ENCODE results near the gene PPP2R3A.

- TF ChIP-seq, protein P1, sequence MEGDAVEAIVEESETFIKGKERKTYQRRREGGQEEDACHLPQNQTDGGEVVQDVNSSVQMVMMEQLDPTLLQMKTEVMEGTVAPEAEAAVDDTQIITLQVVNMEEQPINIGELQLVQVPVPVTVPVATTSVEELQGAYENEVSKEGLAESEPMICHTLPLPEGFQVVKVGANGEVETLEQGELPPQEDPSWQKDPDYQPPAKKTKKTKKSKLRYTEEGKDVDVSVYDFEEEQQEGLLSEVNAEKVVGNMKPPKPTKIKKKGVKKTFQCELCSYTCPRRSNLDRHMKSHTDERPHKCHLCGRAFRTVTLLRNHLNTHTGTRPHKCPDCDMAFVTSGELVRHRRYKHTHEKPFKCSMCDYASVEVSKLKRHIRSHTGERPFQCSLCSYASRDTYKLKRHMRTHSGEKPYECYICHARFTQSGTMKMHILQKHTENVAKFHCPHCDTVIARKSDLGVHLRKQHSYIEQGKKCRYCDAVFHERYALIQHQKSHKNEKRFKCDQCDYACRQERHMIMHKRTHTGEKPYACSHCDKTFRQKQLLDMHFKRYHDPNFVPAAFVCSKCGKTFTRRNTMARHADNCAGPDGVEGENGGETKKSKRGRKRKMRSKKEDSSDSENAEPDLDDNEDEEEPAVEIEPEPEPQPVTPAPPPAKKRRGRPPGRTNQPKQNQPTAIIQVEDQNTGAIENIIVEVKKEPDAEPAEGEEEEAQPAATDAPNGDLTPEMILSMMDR (conservative IDR thresholded peaks at IDR 0.05; ENCODE audit: low read depth in 2 of 2): peak; percentile 24 to 28
- no peak for TF ChIP-seq EZH2phosphoT487 (IDR thresholded peaks at IDR 0.05; ENCODE audit: unreplicated experiment)
Measured at GRCh38 chr3:136008732-136009470, 43.4 kb downstream of the PPP2R3A start.
